GM23338 (cell line): ENCODE data around the gene C2. TPM values are rescaled to one million over a fixed set of nuclear protein-coding genes. Genes with fewer than 3 reads are reported as not detected.

Experiments
- ATAC-seq: fragments of 200-7000 bp; cut with Tn5 transposase; 3 replicates; pipeline ENCODE4 v1.9.1; 2020
- DNase-seq: peaks from one replicate; pipeline ENCODE4 v3.0.0-alpha.2; 2015; ENCODE audit warnings: low spot score
- H2AFZ ChIP-seq: fragments of 200-600 bp; sonication (generic); 2 replicates; pipeline ENCODE4 v1.8.0; 2016; ENCODE audit warnings: antibody characterized with exemption, mild to moderate bottlenecking, moderate library complexity
- H3F3A ChIP-seq: fragments of 200-600 bp; sonication (generic); replicated peaks from 2 replicates; pipeline ENCODE4 v1.8.0; 2017; ENCODE audit warnings: antibody characterized with exemption, mixed run types, low read depth
- H3K27ac ChIP-seq: fragments of 200-600 bp; sonication (generic); 2 replicates; pipeline ENCODE4 v1.6.1; 2016; ENCODE audit warnings: low read depth
- H3K27me3 ChIP-seq: fragments of 200-600 bp; sonication (generic); 2 replicates; pipeline ENCODE4 v1.8.0; 2016; ENCODE audit warnings: mild to moderate bottlenecking, mixed run types, moderate library complexity; ENCODE audit not compliant: insufficient read depth
- H3K36me3 ChIP-seq: fragments of 200-600 bp; sonication (generic); 2 replicates; pipeline ENCODE4 v1.8.0; 2016; ENCODE audit warnings: mild to moderate bottlenecking; ENCODE audit not compliant: insufficient read depth
- H3K4me1 ChIP-seq: fragments of 200-600 bp; sonication (generic); 2 replicates; pipeline ENCODE4 v1.8.0; 2016; ENCODE audit warnings: mild to moderate bottlenecking, moderate library complexity; ENCODE audit not compliant: insufficient read depth
- H3K4me2 ChIP-seq: fragments of 200-600 bp; sonication (generic); 2 replicates; pipeline ENCODE4 v1.7.1; 2017; ENCODE audit warnings: mixed run types
- H3K4me3 ChIP-seq: fragments of 200-600 bp; sonication (generic); 2 replicates; pipeline ENCODE4 v1.6.1; 2016; ENCODE audit warnings: mixed run types
- H3K79me2 ChIP-seq: fragments of 200-600 bp; sonication (generic); replicated peaks from 2 replicates; pipeline ENCODE4 v1.8.0; 2017; ENCODE audit warnings: mild to moderate bottlenecking; ENCODE audit not compliant: insufficient read depth
- H3K9me2 ChIP-seq: fragments of 200-600 bp; sonication (generic); 2 replicates; pipeline ENCODE4 v1.8.0; 2017; ENCODE audit not compliant: insufficient read depth
- H4K20me1 ChIP-seq: fragments of 200-600 bp; sonication (generic); replicated peaks from 2 replicates; pipeline ENCODE4 v1.8.0; 2017; ENCODE audit warnings: mild to moderate bottlenecking; ENCODE audit not compliant: insufficient read depth
- H3K27ac Mint-ChIP-seq: 2 replicates; pipeline ENCODE4 v1.8.0; 2020; ENCODE audit warnings: inconsistent platforms, mild to moderate bottlenecking, moderate library complexity, mixed read lengths
- H3K27me3 Mint-ChIP-seq: 3 replicates; pipeline ENCODE4 v1.8.0; 2022; ENCODE audit warnings: low read depth, mild to moderate bottlenecking, moderate library complexity, mixed read lengths, inconsistent platforms; ENCODE audit not compliant: insufficient read depth, poor library complexity
- H3K36me3 Mint-ChIP-seq: 3 replicates; pipeline ENCODE4 v1.8.0; 2021; ENCODE audit warnings: low read depth, mild to moderate bottlenecking, inconsistent platforms, moderate library complexity, mixed read lengths
- H3K4me1 Mint-ChIP-seq: 3 replicates; pipeline ENCODE4 v1.8.0; 2020; ENCODE audit warnings: mild to moderate bottlenecking, inconsistent platforms, mixed read lengths
- H3K4me3 Mint-ChIP-seq: 3 replicates; pipeline ENCODE4 v1.8.0; 2021; ENCODE audit warnings: moderate library complexity, mild to moderate bottlenecking, inconsistent platforms, mixed read lengths
- H3K9me3 Mint-ChIP-seq: 3 replicates; pipeline ENCODE4 v1.8.0; 2020; ENCODE audit warnings: moderate library complexity, mild to moderate bottlenecking, inconsistent platforms, mixed read lengths
- CREB1 ChIP-seq: fragments of 250-450 bp; sonication (Bioruptor Pico); IDR thresholded peaks from 2 replicates; pipeline ENCODE4 v1.5.0; 2020; ENCODE audit warnings: low read depth, mild to moderate bottlenecking, moderate library complexity
- CTCF ChIP-seq, 2 experiments: fragments of 200-600 bp in 1 of 2; sonication (generic) in 1 of 2; conservative IDR thresholded peaks; 2 replicates each; pipeline versions ENCODE4 v1.5.1 to v1.6.1; 2016 to 2017; ENCODE audit warnings: antibody characterized with exemption in 2 of 2, low read depth in 2 of 2, mild to moderate bottlenecking in 2 of 2, moderate library complexity in 1 of 2
- ETS1 ChIP-seq: IDR thresholded peaks from 2 replicates; pipeline ENCODE4 v1.6.1; 2016; ENCODE audit warnings: antibody characterized with exemption
- EZH2 ChIP-seq: fragments of 200-600 bp; sonication (generic); IDR thresholded peaks from one replicate; pipeline ENCODE4 v1.8.0; 2017; ENCODE audit warnings: antibody characterized with exemption, mild to moderate bottlenecking, low read depth; ENCODE audit not compliant: unreplicated experiment
- EZH2phosphoT487 ChIP-seq: fragments of 200-600 bp; sonication (generic); IDR thresholded peaks from one replicate; pipeline ENCODE4 v1.8.1; 2018; ENCODE audit warnings: antibody characterized with exemption; ENCODE audit not compliant: unreplicated experiment
- JUNB ChIP-seq: IDR thresholded peaks from one replicate; pipeline ENCODE4 v1.6.1; 2016; ENCODE audit warnings: antibody characterized with exemption; ENCODE audit not compliant: unreplicated experiment
- NANOG ChIP-seq: IDR thresholded peaks from 2 replicates; pipeline ENCODE4 v1.6.1; 2016; ENCODE audit warnings: antibody characterized with exemption, borderline replicate concordance
- POLR2AphosphoS5 ChIP-seq: IDR thresholded peaks from 2 replicates; pipeline ENCODE4 v1.6.1; 2016; ENCODE audit warnings: antibody characterized with exemption, low read depth
- REST ChIP-seq: IDR thresholded peaks from one replicate; pipeline ENCODE4 v1.6.1; 2018; ENCODE audit warnings: antibody characterized with exemption; ENCODE audit not compliant: unreplicated experiment
- STAT1 ChIP-seq: IDR thresholded peaks from one replicate; pipeline ENCODE4 v1.6.1; 2016; ENCODE audit warnings: antibody characterized with exemption; ENCODE audit not compliant: unreplicated experiment
- ZNF114 ChIP-seq: fragments of 250-450 bp; sonication (Bioruptor Pico); IDR thresholded peaks from 2 replicates; pipeline ENCODE4 v1.5.0; 2020; ENCODE audit warnings: mild to moderate bottlenecking, moderate library complexity
- ZNF331 ChIP-seq: fragments of 250-450 bp; sonication (Bioruptor Pico); IDR thresholded peaks from 2 replicates; pipeline ENCODE4 v1.5.0; 2020; ENCODE audit warnings: low read depth, mild to moderate bottlenecking, moderate library complexity
- ZNF462 ChIP-seq: fragments of 250-450 bp; sonication (Bioruptor Pico); IDR thresholded peaks from 2 replicates; pipeline ENCODE4 v1.5.0; 2020; ENCODE audit warnings: mild to moderate bottlenecking, moderate library complexity
- polyA plus RNA-seq: library from polyadenylated mRNA; unstranded; fragments of >200 nt; fragmentation: Nextera tagmentation; extraction: Ambion mirVana; gene quantifications from 2 replicates; pipeline ENCODE4 v1.2.1, GENCODE V29; 2016
- total RNA-seq: library from RNA; depleted of rRNA; stranded (reverse); fragments of >200 nt; shearing (Covaris generic); gene quantifications from 2 replicates; pipeline ENCODE4 v1.2.3, GENCODE V29; 2014

C2 gene
- total and polyA plus RNA-seq, 2 experiments from 2014 or later, result 0.16 to 1.7 TPM

- ATAC-seq (peak; percentile 58), DNase-seq (no peak)
- no peak overlapping the region for H3K27ac ChIP-seq
- Mint-ChIP-seq H3K27me3 (peaks cover 5% of the 10 kb centered on the region), H3K27ac (no peak overlapping the region), H3K4me3 (peak overlapping the region; percentile 44; the same call in 1 of the 3 replicates), H3K4me1 (peaks cover 8% of the 10 kb centered on the region), H3K9me3 (no peaks in the 10 kb centered on the region), H3K36me3 (peaks cover 38% of the 10 kb centered on the region)
- peaks cover 4% of the 10 kb centered on the region; the same call in 1 of the 2 replicates for H3K4me1 ChIP-seq
- H2AFZ ChIP-seq, result no peak overlapping the region
- H3K4me2 ChIP-seq, result peak overlapping the region; percentile 72
- peaks cover 14% of the 10 kb centered on the region for H3F3A ChIP-seq
- TF ChIP-seq STAT1 (no peak), ZNF462 (CRISPR knock-in tag) (no peak), EZH2phosphoT487 (no peak), ZNF114 (CRISPR knock-in tag) (no peak), POLR2AphosphoS5 (no peak), REST (no peak), ETS1 (no peak), CTCF (conservative IDR thresholded peaks at IDR 0.05; ENCODE audit: low read depth in 2 of 2) (no peak), JUNB (no peak), ZNF331 (CRISPR knock-in tag) (no peak), NANOG (no peak), EZH2 (no peak), CREB1 (CRISPR knock-in tag) (no peak)
- peaks cover 16% of the 10 kb centered on the region; the same call in 1 of the 2 replicates for H3K36me3 ChIP-seq
- H3K4me3 ChIP-seq, result peak overlapping the region; percentile 39; the same call in 1 of the 2 replicates
- H3K27me3 ChIP-seq, result no peaks in the 10 kb centered on the region
- H4K20me1 ChIP-seq, result peaks cover 3% of the 10 kb centered on the region
- H3K9me2 ChIP-seq, result no peaks in the 10 kb centered on the region
- no peaks in the 10 kb centered on the region for H3K79me2 ChIP-seq
These were observed 49.3 kb upstream of the C2 start for GRCh38 chr6:31878222-31878621.
